ENCODE data around the gene SUSD3. TPM values are rescaled to one million over a fixed set of nuclear protein-coding genes. Genes with fewer than 3 reads are reported as not detected.

SUSD3 gene
- total RNA-seq, 2 experiments from 2014 or later: 33.9 to 35.6 TPM

- Mint-ChIP-seq H3K36me3 (ENCODE audit: low read depth) (peaks cover 86% of the 10 kb centered on the region), H3K27me3 (no peaks in the 10 kb centered on the region), H3K27ac (peak overlapping the region; percentile 99), H3K9me3 (no peaks in the 10 kb centered on the region), H3K4me3 (peak overlapping the region; percentile 91), H3K4me1 (ENCODE audit: low read depth) (peaks cover 86% of the 10 kb centered on the region)
- DNase-seq (no peak), ATAC-seq (ENCODE audit: poor library complexity) (no peak)
- Histone ChIP-seq H3K9me3 (ENCODE audit: control insufficient read depth in 1 of 2, insufficient read depth in 1 of 2, low read length in 2 of 2) (no peaks in the 10 kb centered on the region), H3K27me3 (ENCODE audit: control insufficient read depth in 1 of 2, insufficient read depth in 2 of 2, low read length in 2 of 2) (no peaks in the 10 kb centered on the region), H3K4me1 (ENCODE audit: insufficient read depth, low read length) (peaks cover 99% of the 10 kb centered on the region), H3K4me3 (ENCODE audit: low read length) (peak overlapping the region; percentile 60), H3K36me3 (ENCODE audit: insufficient read depth, low read length) (peaks cover 72% of the 10 kb centered on the region), H3K27ac (ENCODE audit: low read depth in 1 of 2, low read length in 2 of 2) (peak overlapping the region; percentile 92 to 95)
- ChIA-PET CTCF (interaction anchor here (0.7 to 1.6 kb wide), 12 partner anchors 10 to 275 kb away, joined by 3 to 14 read pairs (median 4); no protein-coding TSS in a partner anchor), POLR2A (interaction anchor here (0.7 to 10.1 kb wide), 37 partner anchors 8 to 887 kb away, joined by 3 to 163 read pairs (median 6); partner anchors contain the start of genes CARD19 and NINJ1)
- intact Hi-C loops (cut with DNase I, micrococcal nuclease): loop anchor here in 1 of 2 experiments (1.0 kb wide), 5 partner anchors 15 to 69 kb away; partner anchors contain the start of gene CARD19
- TF ChIP-seq, protein P1, sequence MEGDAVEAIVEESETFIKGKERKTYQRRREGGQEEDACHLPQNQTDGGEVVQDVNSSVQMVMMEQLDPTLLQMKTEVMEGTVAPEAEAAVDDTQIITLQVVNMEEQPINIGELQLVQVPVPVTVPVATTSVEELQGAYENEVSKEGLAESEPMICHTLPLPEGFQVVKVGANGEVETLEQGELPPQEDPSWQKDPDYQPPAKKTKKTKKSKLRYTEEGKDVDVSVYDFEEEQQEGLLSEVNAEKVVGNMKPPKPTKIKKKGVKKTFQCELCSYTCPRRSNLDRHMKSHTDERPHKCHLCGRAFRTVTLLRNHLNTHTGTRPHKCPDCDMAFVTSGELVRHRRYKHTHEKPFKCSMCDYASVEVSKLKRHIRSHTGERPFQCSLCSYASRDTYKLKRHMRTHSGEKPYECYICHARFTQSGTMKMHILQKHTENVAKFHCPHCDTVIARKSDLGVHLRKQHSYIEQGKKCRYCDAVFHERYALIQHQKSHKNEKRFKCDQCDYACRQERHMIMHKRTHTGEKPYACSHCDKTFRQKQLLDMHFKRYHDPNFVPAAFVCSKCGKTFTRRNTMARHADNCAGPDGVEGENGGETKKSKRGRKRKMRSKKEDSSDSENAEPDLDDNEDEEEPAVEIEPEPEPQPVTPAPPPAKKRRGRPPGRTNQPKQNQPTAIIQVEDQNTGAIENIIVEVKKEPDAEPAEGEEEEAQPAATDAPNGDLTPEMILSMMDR (IDR thresholded peaks at IDR 0.05): no peak
These were observed 30.8 kb upstream of the SUSD3 start for GRCh38 chr9:93027750-93028149.

DNA sequence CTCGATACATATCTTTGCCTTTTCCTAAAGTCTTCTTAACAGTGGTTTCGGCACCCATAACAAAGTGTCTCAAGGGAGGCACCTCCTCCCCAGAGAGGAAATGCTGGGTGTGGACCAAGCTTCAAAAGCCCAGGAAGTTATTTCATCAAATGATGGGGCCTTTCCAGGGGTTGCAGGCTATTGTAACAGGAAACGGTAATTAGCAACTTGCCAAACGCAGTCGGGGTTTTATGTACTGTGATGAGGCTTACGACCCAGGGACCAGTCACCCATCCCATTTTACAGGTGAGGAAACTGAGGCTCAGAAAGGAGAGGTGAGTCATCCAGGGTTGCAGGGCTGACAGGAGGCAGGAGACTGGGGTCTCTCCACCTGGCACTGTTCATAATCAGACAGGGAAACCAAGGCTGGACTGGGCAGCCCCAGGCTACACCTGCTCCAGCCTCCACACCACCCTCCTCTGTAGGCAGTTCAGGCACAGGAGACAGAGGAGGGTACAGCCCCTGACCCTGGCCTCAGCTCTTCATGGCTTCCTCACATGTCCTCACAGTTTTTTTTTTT lies 30.0 kb upstream of the SUSD3 start:
- Histone ChIP-seq H3K4me1 (ENCODE audit: insufficient read depth, low read length) (peaks cover 99% of the 10 kb centered on the region), H3K27ac (ENCODE audit: low read depth in 1 of 2, low read length in 2 of 2) (peak overlapping the region; percentile 92 to 95), H3K27me3 (ENCODE audit: control insufficient read depth in 1 of 2, insufficient read depth in 2 of 2, low read length in 2 of 2) (no peaks in the 10 kb centered on the region), H3K36me3 (ENCODE audit: insufficient read depth, low read length) (peaks cover 72% of the 10 kb centered on the region), H3K4me3 (ENCODE audit: low read length) (peak overlapping the region; percentile 60), H3K9me3 (ENCODE audit: control insufficient read depth in 1 of 2, insufficient read depth in 1 of 2, low read length in 2 of 2) (no peaks in the 10 kb centered on the region)
- Mint-ChIP-seq H3K4me3 (peak overlapping the region; percentile 91), H3K9me3 (no peaks in the 10 kb centered on the region), H3K27ac (peak overlapping the region; percentile 99), H3K36me3 (ENCODE audit: low read depth) (peaks cover 82% of the 10 kb centered on the region), H3K27me3 (no peaks in the 10 kb centered on the region), H3K4me1 (ENCODE audit: low read depth) (peaks cover 80% of the 10 kb centered on the region)
- TF ChIP-seq, protein P1 (IDR thresholded peaks at IDR 0.05): no peak
- DNase-seq (peak; percentile 54 to 94 (median 68)), ATAC-seq (ENCODE audit: poor library complexity) (peak; percentile 85)
- CTCF ChIA-PET: interaction anchor here (0.7 to 1.6 kb wide), 12 partner anchors 9 to 274 kb away, joined by 3 to 14 read pairs (median 4); no protein-coding TSS in a partner anchor
- POLR2A ChIA-PET: interaction anchor here (0.7 to 10.1 kb wide), 40 partner anchors 9 to 888 kb away, joined by 3 to 163 read pairs (median 6); partner anchors contain the start of genes CARD19 and NINJ1
- intact Hi-C loops (cut with DNase I, micrococcal nuclease): loop anchor here in 1 of 2 experiments (1.0 kb wide), 5 partner anchors 14 to 68 kb away; partner anchors contain the start of gene CARD19

GRCh38 chr9:93030642-93031628 lies 27.6 kb upstream of the SUSD3 start:
- DNase-seq: peak in 1 of 14 experiments; percentile 30
- Histone ChIP-seq H3K4me3 (ENCODE audit: low read length) (no peak overlapping the region), H3K4me1 (ENCODE audit: insufficient read depth, low read length) (peaks cover 95% of the 10 kb centered on the region), H3K27me3 (ENCODE audit: control insufficient read depth in 1 of 2, insufficient read depth in 2 of 2, low read length in 2 of 2) (no peaks in the 10 kb centered on the region), H3K36me3 (ENCODE audit: insufficient read depth, low read length) (peaks cover 77% of the 10 kb centered on the region), H3K9me3 (ENCODE audit: control insufficient read depth in 1 of 2, insufficient read depth in 1 of 2, low read length in 2 of 2) (no peaks in the 10 kb centered on the region), H3K27ac (ENCODE audit: low read depth in 1 of 2, low read length in 2 of 2) (peak overlapping the region; percentile 49 to 92)
- intact Hi-C loops (cut with DNase I, micrococcal nuclease): loop anchor here in 1 of 2 experiments (2.0 kb wide), 1 partner anchor 26 kb away; no protein-coding TSS in a partner anchor
- Mint-ChIP-seq H3K36me3 (ENCODE audit: low read depth) (peaks cover 78% of the 10 kb centered on the region), H3K27ac (peak overlapping the region; percentile 99), H3K4me3 (peak overlapping the region; percentile 23), H3K27me3 (no peaks in the 10 kb centered on the region), H3K9me3 (no peaks in the 10 kb centered on the region), H3K4me1 (ENCODE audit: low read depth) (peaks cover 73% of the 10 kb centered on the region)
- TF ChIP-seq, protein P1 (IDR thresholded peaks at IDR 0.05): no peak
- no peak for ATAC-seq (ENCODE audit: poor library complexity)
- POLR2A ChIA-PET: interaction anchor here (0.7 to 10.1 kb wide), 8 partner anchors 9 to 68 kb away, joined by 3 to 163 read pairs (median 22); no protein-coding TSS in a partner anchor
- CTCF ChIA-PET: no interaction called here

Measured in CD4-positive, alpha-beta T cell (primary cell).